ENCODE measurements around the gene SLC25A11. TPM values are rescaled to one million over a fixed set of nuclear protein-coding genes. Genes with fewer than 3 reads are reported as not detected.
A peak's percentile ranks its signal among the peaks of the same experiment; 100 is the strongest.

Gene SLC25A11
- polyA plus RNA-seq, 1 of the 3 experiments (the other 2 are of a cell fraction): 82.8 TPM

- TF ChIP-seq RXRA (IDR thresholded peaks at IDR 0.05; ENCODE audit: borderline replicate concordance, low read depth): no peak
Measured at GRCh38 chr17:4913994-4914393, 25.9 kb downstream of the SLC25A11 start (continued).

GRCh38 chr17:4908711-4909496 is 30.9 kb downstream of the SLC25A11 start:
- Histone ChIP-seq H3K4me3 (ENCODE audit: low read depth in 2 of 2, low read length in 1 of 2) (peak overlapping the region in 1 of 2 experiments; percentile 11; a peak in 1 of 4 replicates), H3K4me2 (no peak overlapping the region), H3K9me2 (no peaks in the 10 kb centered on the region), H3K9me3 (no peaks in the 10 kb centered on the region), H3K9ac (no peak overlapping the region), H3K27ac (ENCODE audit: low read depth in 2 of 2, low read length in 1 of 2) (peak overlapping the region in 1 of 2 experiments; percentile 0; a peak in 1 of 4 replicates), H3K36me3 (replicated peaks in 1 of 2; ENCODE audit: control insufficient read depth in 1 of 2, insufficient read depth in 2 of 2, low read length in 1 of 2) (no peaks in the 10 kb centered on the region), H2AFZ (ENCODE audit: low read depth) (peak overlapping the region; percentile 37; the same call in 1 of the 2 replicates), H3K27me3 (ENCODE audit: insufficient read depth) (no peaks in the 10 kb centered on the region), H3K4me1 (ENCODE audit: control insufficient read depth in 1 of 2, insufficient read depth in 2 of 2, low read depth in 1 of 2, low read length in 1 of 2) (peaks cover 0 to 11% of the 10 kb centered on the region in 2 experiments; a peak in 1 of 4 replicates), H3F3A (replicated peaks; ENCODE audit: insufficient read depth) (peaks cover 3% of the 10 kb centered on the region), H3K79me2 (ENCODE audit: insufficient read depth) (no peaks in the 10 kb centered on the region), H4K20me1 (ENCODE audit: insufficient read depth) (no peaks in the 10 kb centered on the region)
- TF ChIP-seq CTCF (IDR thresholded peaks at IDR 0.05) (peak; percentile 82), RAD21 (IDR thresholded peaks at IDR 0.05; ENCODE audit: low read length) (peak; percentile 86), USF1 (IDR thresholded peaks at IDR 0.05; ENCODE audit: borderline replicate concordance, low read depth) (no peak), SMC3 (IDR thresholded peaks at IDR 0.05; ENCODE audit: low read depth, low read length) (peak; percentile 87), SIN3A (IDR thresholded peaks at IDR 0.05; ENCODE audit: borderline replicate concordance, low read depth, low read length) (peak; percentile 74; the same call in 1 of the 2 replicates), MXI1 (IDR thresholded peaks at IDR 0.05; ENCODE audit: low read depth, low read length) (peak; percentile 60; the same call in 1 of the 2 replicates), EZH2phosphoT487 (IDR thresholded peaks at IDR 0.05; ENCODE audit: borderline replicate concordance, low read depth) (no peak), NFIC (IDR thresholded peaks at IDR 0.05; ENCODE audit: borderline replicate concordance) (no peak), FOXJ3 (CRISPR knock-in tag; IDR thresholded peaks at IDR 0.05) (peak; percentile 11; the same call in 1 of the 2 replicates), PBX3 (IDR thresholded peaks at IDR 0.05) (no peak), TAF1 (IDR thresholded peaks at IDR 0.05; ENCODE audit: borderline replicate concordance, low read depth, low read length) (0 out of 2 replicates have a peak, but pooled peaks have one; percentile 31)
- POLR2A ChIA-PET: interaction anchor here (0.7 to 1.7 kb wide), 7 partner anchors 11 to 202 kb away, joined by 3 to 18 read pairs (median 3); partner anchors contain the start of genes RNF167, SLC25A11 and SPAG7
- peak; percentile 91 for DNase-seq
- CTCF ChIA-PET: interaction anchor here (0.6 to 3.0 kb wide), 50 partner anchors 9 to 312 kb away, joined by 3 to 35 read pairs (median 4); partner anchors contain the start of genes C17orf107, CAMTA2, ENO3 and PFN1
- WGBS (ENCODE audit: low lambda C conversion rate): 42% methylated on average over 19 of the region's 20 CpGs
